GM18499 (cell line): ENCODE measurements around the gene KANTR.

Experiments used
- ATAC-seq: cut with Tn5 transposase; IDR thresholded peaks from one replicate; pipeline ENCODE4 v1.9.1; 2021; ENCODE audit warnings: moderate number of reproducible peaks; ENCODE audit not compliant: insufficient read depth, unreplicated experiment

Gene KANTR

GRCh38 chrX:53080628-53081580 lies 13.0 kb upstream of the KANTR start:
- ATAC-seq = no peak

GRCh38 chrX:53081925-53082772 lies 11.8 kb upstream of the KANTR start, which contains the start of gene TSPYL2:
TSPYL2 (plus strand) TSS chrX:53082367; CDS start chrX:53082499, 132 bp downstream.
- ATAC-seq = peak; percentile 81

GRCh38 chrX:53082773-53083616 lies 10.9 kb upstream of the KANTR start:
- no peak for ATAC-seq

GRCh38 chrX:53084043-53084570 lies 9.8 kb upstream of the KANTR start:
- ATAC-seq = no peak

GRCh38 chrX:53084863-53085262 lies 9.1 kb upstream of the KANTR start:
- ATAC-seq = no peak

- ATAC-seq = no peak
These were observed 8.2 kb upstream of the KANTR start for GRCh38 chrX:53085661-53086229.

- no peak for ATAC-seq
These were observed 7.5 kb upstream of the KANTR start for GRCh38 chrX:53086464-53086863.

- no peak for ATAC-seq
These were observed 6.5 kb upstream of the KANTR start for GRCh38 chrX:53087388-53087831.

- no peak for ATAC-seq
These were observed 5.6 kb upstream of the KANTR start for GRCh38 chrX:53088136-53088974.

GRCh38 chrX:53089224-53089842 lies 4.6 kb upstream of the KANTR start:
- no peak for ATAC-seq

- ATAC-seq = no peak
These were observed 4.0 kb upstream of the KANTR start for GRCh38 chrX:53089925-53090324.

GRCh38 chrX:53091354-53091753 lies 2.6 kb upstream of the KANTR start:
- ATAC-seq = no peak

GRCh38 chrX:53093177-53093655 lies 726 bp upstream of the KANTR start:
- ATAC-seq = no peak

GRCh38 chrX:53094582-53094905 lies 602 bp downstream of the KANTR start:
- no peak for ATAC-seq

GRCh38 chrX:53095796-53096195 lies 1.9 kb downstream of the KANTR start:
- no peak for ATAC-seq

- no peak for ATAC-seq
These were observed 21.1 kb downstream of the KANTR start for GRCh38 chrX:53114864-53115549.

- ATAC-seq = no peak
These were observed 21.6 kb downstream of the KANTR start for GRCh38 chrX:53115550-53115874.

GRCh38 chrX:53116101-53116500 lies 22.2 kb downstream of the KANTR start:
- ATAC-seq = no peak
